Transverse colon (tissue), 3 donors: Measurements from ENCODE around the gene PDE4D.

Source experiments
- EP300 ChIP-seq: sonication (generic); formaldehyde crosslinking; IDR thresholded peaks from one replicate; pipeline ENCODE4 v1.6.1; 2017; ENCODE audit warnings: antibody characterized with exemption, low read depth
- POLR2A ChIP-seq: fragments of 450-650 bp; IDR thresholded peaks from one replicate; pipeline ENCODE4 v1.6.1; 2016; ENCODE audit warnings: antibody characterized with exemption, mild to moderate bottlenecking, moderate library complexity
- TF ChIP-seq, protein P1 (sequence below), 5 experiments: fragments of 200-600 bp in 3 of 5; fragments of 450-650 bp in 2 of 5; sonication (generic) in 3 of 5; IDR thresholded peaks; 1 replicate in 2 of 5; 2 replicates in 3 of 5; pipeline ENCODE4 v1.5.1; 2016 to 2017; ENCODE audit warnings: antibody characterized with exemption in 5 of 5, inconsistent platforms in 3 of 5, mild to moderate bottlenecking in 2 of 5, moderate library complexity in 1 of 5

DNA sequence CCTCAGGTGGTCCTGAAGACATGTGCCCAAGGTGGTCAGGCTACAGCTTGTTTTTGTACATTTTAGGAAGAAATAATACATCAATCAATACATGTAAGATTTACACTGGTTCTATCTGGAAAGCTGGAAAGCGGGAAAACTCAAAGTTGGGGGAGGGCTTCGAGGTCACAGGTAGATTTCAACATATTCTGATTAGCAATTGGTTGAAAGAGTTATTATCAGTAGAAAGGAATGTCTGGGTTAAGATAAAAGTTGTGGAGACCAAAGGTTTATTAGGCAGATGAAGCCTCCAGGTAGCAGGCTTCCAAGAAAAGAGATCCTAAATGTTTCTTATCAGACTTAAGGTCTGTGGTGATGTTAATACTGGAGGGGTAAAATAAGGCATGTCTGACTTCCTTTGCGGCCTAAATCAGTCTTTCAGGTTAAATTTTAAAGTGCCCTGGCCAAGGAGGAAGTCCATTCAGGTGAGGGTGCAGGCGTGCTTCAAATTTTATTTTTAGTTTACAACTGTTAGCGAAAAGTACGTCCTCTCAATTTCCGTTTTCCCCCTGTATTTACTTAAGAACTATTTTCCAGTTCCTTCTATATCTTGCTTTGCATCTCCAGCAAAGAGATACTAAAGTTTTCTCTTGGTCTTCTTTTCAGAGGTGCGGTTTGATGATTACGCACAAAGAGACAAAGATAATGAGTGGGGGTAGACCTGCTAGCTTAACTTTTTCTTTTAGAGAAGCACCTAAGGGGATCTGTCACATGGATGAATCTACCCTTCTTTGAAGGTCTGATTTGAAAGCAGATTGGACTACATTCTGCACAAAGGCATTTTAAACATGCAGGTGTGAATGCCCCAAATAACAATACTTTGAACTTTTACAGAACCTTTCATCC, 732.1 kb downstream of the PDE4D start:
- TF ChIP-seq, protein P1, sequence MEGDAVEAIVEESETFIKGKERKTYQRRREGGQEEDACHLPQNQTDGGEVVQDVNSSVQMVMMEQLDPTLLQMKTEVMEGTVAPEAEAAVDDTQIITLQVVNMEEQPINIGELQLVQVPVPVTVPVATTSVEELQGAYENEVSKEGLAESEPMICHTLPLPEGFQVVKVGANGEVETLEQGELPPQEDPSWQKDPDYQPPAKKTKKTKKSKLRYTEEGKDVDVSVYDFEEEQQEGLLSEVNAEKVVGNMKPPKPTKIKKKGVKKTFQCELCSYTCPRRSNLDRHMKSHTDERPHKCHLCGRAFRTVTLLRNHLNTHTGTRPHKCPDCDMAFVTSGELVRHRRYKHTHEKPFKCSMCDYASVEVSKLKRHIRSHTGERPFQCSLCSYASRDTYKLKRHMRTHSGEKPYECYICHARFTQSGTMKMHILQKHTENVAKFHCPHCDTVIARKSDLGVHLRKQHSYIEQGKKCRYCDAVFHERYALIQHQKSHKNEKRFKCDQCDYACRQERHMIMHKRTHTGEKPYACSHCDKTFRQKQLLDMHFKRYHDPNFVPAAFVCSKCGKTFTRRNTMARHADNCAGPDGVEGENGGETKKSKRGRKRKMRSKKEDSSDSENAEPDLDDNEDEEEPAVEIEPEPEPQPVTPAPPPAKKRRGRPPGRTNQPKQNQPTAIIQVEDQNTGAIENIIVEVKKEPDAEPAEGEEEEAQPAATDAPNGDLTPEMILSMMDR (IDR thresholded peaks at IDR 0.05) = no peak
- no peak for TF ChIP-seq POLR2A
- TF ChIP-seq EP300 = no peak
